UCSD-AML1 (cell line): ENCODE data around the gene N4BP2L2.

ENCODE experiments used
- DNase-seq: peaks from one replicate; lab custom pipeline; 2025; ENCODE audit not compliant: unreplicated experiment; lab: John Stamatoyannopoulos, UW

Gene N4BP2L2

GRCh38 chr13:32427852-32428580, 110.6 kb downstream of the N4BP2L2 start, which contains the start of gene N4BP2L1:
TSS of gene N4BP2L1 (minus strand) at chr13:32428130. CDS start at chr13:32428082, 48 bp downstream.
- peak; percentile 90 for DNase-seq

- peak; percentile 53 for DNase-seq
Measured at GRCh38 chr13:32426990-32427851, 111.4 kb downstream of the N4BP2L2 start.

- DNase-seq = peak; percentile 30
Measured at GRCh38 chr13:32426191-32426989, 112.2 kb downstream of the N4BP2L2 start.

- no peak for DNase-seq
Measured at GRCh38 chr13:32425158-32425557, 113.4 kb downstream of the N4BP2L2 start.

GRCh38 chr13:32423592-32423991, 115.0 kb downstream of the N4BP2L2 start:
- peak; percentile 20 for DNase-seq

DNA sequence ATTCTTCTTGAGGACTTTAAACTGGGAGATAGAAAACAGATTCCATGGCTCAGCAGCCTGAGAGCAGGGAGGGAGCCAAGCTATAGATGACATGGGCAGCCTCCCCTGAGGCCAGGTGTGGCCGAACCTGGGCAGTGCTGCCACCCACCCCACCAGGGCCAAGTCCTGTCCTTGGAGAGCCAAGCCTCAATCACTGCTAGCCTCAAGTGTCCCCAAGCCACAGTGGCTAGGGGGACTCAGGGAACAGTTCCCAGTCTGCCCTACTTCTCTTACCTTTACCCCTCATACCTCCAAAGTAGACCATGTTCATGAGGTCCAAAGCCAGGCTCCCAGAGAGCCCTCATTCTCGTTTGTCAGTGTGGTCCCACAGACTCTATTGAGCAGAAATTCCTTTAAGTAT, 118.7 kb downstream of the N4BP2L2 start:
- no peak for DNase-seq

- DNase-seq = no peak
Measured at GRCh38 chr13:32417995-32418394, 120.6 kb downstream of the N4BP2L2 start.

DNA sequence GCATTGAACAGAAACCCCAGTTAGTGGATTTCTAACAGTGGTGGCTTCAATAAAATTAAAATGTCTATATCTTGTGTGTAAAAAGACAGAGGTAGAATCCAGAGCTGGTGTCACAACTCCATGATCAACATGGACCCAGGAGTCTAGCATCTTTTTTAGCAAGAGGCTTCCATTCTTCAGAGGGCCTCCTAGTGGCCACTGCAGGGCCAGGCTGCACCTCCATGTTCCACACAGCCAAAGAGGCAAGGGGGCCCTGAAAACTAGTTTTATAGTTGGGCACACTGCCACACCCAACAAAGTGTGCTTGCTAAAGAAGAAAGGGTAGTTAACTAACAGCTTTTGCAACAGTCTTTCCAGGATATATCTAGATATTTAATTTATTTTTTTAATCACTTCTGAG, 123.6 kb downstream of the N4BP2L2 start:
- DNase-seq = no peak

- no peak for DNase-seq
Measured at GRCh38 chr13:32414580-32414979, 124.0 kb downstream of the N4BP2L2 start.

DNA sequence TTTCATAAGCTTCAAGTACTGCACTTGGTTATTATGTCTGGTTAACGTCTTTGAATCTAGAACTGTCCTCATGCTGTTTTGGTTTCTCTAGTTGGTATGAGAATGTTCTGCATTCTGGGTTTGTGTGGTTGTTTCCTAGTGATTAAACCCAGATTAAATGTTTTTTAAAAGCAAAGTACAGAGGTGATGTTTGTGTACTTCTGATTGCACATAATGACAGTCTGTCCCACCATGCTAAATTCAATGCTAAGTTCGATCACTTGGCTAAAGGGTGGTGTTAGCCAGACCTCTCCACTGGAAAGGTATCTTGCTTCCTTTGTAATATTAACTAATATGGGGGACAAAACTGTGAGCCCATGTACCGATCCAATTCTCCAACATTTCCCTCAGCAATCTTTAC, 125.3 kb downstream of the N4BP2L2 start:
- no peak for DNase-seq

GRCh38 chr13:32409561-32410421, 128.8 kb downstream of the N4BP2L2 start:
- peak; percentile 20 for DNase-seq

GRCh38 chr13:32409001-32409313, 129.6 kb downstream of the N4BP2L2 start:
- DNase-seq = no peak

DNA sequence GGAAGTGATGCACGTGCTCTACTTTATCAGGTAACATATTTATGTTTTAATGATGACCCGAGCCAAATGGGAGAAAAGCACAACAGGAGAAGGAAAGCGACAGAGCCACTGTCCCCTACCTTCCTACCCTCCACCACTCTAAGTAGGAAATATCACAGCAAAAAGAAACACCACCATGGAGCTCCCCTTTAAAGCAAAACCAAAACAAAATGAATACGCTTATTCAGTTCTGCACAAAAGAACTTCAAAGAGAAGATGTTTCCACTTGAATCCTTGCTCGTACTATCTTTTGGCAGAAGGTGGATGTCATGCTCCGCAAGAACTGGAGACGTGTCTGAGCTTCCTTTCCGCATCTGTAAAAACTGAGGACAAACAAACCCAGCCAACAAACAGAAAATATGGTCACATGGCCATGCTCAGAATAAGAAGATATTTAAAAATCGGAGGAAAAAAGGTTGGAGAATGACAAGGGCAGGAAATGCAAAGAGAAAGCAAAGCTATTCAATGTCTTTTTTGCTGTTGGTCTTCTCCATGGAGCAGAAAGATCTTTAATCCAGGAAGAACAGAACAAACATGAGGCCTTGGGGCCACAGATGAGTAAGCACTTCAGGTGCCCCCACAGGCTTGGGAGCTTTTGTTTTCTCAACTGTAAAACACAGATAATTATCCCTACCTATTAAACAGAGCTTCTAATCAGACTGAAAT, 130.1 kb downstream of the N4BP2L2 start:
- no peak for DNase-seq

DNA sequence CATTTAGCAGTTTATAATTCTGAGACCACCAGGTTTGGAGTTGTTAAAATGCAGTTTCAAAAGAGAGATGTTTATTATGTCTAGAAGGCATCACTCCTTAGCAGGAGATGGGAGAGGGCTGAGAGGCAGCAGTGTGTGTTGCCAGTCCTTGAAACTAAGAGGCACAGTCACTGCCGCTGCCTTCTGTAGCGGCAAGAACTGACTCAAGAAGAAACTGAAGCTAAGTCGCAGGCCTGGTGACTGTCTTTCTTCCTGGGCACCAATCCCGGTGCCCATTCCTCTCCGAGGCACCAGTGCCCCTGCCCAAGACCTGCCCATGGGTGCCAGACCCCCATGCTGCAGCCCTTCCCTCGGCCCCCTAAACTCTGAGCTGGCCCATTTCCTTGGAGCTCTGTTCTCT, 130.7 kb downstream of the N4BP2L2 start:
- DNase-seq = no peak

DNA sequence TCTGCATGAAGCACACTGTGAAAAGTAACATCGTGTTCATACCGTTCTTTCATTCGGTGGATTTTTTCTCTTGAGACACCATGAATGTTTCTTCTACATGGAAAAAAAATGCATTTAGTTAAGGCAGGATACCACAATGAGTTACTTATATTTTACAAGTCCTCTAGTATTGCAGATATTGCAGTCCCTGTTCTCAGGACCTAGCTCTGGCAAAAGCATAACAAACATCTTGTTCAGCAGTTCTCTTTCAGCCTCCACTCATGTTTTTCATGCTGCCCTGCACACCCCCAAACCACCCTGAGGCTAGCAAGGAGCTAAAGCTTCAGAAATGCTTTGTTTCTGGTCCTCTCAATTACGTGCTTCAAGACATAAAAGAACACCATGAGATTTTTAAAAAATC, 135.5 kb downstream of the N4BP2L2 start:
- no peak for DNase-seq

GRCh38 chr13:32391101-32391619, 147.4 kb downstream of the N4BP2L2 start:
- no peak for DNase-seq

GRCh38 chr13:32390484-32390883, 148.1 kb downstream of the N4BP2L2 start:
- DNase-seq = no peak

GRCh38 chr13:32390048-32390447, 148.5 kb downstream of the N4BP2L2 start:
- DNase-seq = no peak

GRCh38 chr13:32385410-32385809, 153.2 kb downstream of the N4BP2L2 start:
- DNase-seq = no peak

DNA sequence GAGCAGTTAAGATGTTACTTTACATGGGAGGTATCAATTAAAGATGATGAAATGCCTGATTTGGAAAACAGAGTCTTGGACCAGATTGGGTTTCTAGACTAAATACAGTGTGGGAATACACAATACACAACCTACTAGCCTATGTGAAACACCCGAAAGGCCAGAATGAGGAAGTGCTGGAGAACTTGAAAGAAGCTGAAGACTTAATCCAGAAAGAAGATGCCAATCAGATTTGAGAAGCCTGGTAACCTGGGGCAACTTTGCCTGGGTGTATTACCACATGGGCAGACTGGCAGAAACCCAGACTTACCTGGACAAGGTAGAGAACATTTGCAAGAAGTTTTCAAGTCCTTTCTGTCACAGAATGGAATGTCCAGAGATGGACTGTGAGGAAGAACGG, 153.9 kb downstream of the N4BP2L2 start:
- no peak for DNase-seq
